CD4-positive, alpha-beta T cell treated with Interleukin-15 for 4 hours (primary cell): Measurements from ENCODE around the gene PLA2G6.

Source experiments
- DNase-seq: peaks from one replicate; pipeline ENCODE4 v3.0.0-alpha.2; 2020; ENCODE audit warnings: low spot score

PLA2G6 gene, protein sequence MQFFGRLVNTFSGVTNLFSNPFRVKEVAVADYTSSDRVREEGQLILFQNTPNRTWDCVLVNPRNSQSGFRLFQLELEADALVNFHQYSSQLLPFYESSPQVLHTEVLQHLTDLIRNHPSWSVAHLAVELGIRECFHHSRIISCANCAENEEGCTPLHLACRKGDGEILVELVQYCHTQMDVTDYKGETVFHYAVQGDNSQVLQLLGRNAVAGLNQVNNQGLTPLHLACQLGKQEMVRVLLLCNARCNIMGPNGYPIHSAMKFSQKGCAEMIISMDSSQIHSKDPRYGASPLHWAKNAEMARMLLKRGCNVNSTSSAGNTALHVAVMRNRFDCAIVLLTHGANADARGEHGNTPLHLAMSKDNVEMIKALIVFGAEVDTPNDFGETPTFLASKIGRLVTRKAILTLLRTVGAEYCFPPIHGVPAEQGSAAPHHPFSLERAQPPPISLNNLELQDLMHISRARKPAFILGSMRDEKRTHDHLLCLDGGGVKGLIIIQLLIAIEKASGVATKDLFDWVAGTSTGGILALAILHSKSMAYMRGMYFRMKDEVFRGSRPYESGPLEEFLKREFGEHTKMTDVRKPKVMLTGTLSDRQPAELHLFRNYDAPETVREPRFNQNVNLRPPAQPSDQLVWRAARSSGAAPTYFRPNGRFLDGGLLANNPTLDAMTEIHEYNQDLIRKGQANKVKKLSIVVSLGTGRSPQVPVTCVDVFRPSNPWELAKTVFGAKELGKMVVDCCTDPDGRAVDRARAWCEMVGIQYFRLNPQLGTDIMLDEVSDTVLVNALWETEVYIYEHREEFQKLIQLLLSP

GRCh38 chr22:38181453-38182200 lies at the start of gene PLA2G6:
PLA2G6 (minus strand) TSS chr22:38181830; CDS start chr22:38169426, 12,404 bp downstream.
- peak; percentile 98 for DNase-seq

GRCh38 chr22:38230916-38231315 lies 49.3 kb upstream of the PLA2G6 start:
- DNase-seq: no peak

DNA sequence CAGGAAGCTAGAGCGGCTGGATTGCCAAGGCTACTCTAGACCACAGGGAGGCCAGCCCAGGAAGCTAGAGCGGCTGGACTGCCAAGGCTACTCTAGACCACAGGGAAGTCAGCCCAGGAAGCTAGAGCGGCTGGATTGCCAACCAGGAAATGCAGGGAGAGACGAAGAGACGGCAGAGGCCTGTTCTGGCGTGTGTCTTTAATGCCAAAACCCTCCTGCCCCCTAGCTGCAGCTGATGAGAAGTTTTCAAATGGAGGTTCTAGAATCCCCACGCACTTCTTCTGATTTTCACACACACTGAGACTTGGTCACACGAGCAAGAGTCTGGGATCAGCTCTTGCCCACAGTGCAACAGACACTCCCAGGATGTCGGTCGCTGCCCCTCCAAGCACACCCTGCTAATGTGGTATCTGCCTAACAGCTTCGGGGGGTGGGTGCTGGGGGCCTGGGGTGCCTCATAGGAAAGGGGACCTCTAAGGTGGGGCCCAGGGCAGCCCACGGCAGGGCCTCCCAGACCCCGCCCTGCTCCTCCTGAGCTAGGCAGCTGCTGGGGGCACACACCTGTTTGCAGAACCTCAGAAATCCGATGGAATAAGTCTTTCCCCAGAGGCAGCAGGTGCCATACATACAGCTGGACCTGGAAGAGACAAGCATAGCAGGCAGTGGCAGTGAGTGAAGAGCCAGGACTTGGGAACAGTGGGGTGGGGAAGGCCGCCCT lies 48.6 kb upstream of the PLA2G6 start:
- DNase-seq: peak; percentile 42

- DNase-seq: peak; percentile 38
Observed at GRCh38 chr22:38228873-38229740, 47.5 kb upstream of the PLA2G6 start.

DNA sequence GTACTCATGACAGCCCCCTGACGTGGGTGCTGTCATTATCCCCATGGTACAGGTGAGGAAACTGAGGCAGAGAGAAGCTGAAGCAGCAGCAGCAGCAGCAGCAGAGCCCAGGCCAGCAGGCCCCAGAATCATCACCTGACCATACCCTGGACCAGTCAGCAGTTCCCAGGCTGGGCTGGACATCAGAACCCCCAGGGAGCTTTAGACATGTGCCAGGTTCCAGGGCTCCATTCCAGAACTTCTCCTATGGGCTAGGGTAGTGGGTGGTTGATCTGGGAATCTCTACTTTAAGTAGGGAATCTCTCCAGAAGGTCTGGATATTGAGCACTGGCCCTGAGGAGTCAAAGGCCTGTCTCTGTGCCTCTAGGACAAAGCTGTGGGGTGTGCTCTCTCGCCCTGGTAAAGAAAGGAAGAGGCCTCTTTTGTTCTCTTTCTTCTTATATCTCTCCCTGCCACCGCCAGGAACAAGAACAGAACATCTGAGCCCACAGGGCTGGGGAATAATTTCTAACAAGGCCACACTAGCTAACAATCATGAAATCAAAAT lies 46.8 kb upstream of the PLA2G6 start:
- DNase-seq: no peak

DNA sequence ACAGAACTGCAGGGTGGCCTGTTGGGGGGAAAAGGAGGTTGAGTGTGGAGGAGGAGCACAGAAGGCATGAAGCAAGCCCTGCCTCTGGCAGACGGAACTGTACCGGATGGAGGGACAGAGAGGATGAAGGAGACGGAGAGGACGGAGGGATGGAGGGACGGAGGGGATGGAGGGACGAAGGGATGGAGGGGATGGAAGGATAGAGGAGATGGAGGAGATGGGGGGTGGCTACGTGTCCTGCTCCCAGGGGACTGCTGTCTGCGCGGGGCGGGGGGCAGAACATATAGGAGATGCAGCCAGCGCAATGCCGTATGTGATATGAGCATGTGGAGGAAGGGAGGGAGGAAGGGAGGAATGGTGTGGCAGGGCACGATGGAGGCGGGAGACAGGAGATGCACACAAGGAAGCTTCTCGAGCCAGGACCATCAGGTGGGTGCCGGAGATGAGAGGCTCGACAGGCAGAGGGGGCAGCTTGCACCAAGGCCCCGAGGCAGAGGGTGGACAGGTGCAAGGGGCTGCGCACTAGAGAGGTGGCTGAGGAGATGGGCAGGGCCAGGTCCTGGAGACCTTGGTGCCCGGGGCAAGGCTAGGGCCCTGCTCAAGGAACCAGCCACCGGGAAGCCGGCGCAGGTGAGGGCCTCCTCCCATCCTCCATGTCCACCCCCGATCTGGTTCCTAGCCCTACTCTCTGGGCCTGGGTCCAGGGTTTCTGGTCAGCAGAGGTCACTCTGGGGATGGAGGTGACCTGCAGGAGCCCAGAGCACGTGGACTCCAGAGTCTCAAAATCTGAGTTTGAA lies 45.4 kb upstream of the PLA2G6 start:
- no peak for DNase-seq

- DNase-seq: no peak
Observed at GRCh38 chr22:38223289-38223960, 41.8 kb upstream of the PLA2G6 start.

GRCh38 chr22:38222797-38223119 lies 41.1 kb upstream of the PLA2G6 start:
- DNase-seq: no peak

DNA sequence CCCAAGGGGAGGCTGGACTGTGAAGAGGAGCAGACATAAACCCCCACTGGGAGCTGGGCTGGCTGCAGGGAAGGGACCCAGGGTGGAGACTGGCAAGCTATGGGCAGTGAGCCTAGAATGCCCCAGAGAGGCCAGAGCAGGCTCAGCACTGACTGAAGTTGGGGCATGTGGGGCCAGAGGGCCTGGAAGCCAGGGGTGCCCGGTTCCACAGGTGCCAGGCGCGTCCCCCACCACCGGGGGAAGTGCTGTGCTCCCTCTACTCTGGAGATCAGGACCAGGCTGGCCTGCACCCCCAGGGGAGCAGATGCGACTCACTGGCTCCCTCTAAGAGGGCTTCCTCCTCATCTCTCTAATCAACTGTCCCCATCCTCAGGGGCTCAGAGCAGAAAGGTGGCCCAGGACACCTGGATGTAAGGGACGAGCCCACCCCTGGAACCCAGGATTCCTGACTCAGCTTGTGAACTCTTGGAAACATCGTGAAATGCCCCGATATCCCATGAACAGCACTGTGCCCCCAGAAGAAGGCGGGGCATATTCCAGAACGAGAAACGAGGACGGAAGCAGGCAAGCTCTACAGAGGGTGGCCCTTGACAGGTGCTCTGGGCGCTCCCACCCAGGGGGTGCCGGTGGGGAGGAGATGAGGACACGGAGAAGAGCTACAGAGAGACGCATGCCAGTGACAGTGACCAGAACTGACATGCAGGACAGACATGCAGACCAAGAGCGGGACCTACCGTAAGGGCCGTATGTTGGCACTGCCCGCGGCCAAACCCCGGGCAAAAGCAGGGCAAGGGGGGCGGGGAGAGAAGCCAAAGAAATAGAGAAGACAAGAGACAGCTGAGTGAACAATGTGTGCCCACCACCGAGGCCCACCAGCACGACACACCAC lies 40.5 kb upstream of the PLA2G6 start:
- DNase-seq: no peak

DNA sequence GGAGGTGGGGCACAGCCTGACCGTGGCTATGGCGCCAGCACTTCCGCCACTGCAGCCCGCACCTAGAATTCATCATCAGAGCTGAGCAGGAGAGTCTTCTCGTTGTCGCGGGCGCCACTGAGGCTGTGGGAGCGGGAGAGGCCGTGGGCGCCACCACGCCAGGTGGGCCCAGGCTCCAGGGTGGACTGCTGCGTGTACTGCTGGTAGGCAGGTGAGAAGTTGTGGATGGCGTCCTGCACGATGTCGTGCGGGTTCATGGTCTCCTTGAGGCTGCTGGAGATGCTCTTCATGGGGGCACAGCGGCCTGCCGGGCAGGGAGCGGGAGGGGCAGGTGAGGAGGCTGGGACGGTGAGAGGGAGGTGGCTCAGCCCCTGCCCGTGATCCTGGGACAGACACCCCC lies 39.8 kb upstream of the PLA2G6 start:
- no peak for DNase-seq

DNA sequence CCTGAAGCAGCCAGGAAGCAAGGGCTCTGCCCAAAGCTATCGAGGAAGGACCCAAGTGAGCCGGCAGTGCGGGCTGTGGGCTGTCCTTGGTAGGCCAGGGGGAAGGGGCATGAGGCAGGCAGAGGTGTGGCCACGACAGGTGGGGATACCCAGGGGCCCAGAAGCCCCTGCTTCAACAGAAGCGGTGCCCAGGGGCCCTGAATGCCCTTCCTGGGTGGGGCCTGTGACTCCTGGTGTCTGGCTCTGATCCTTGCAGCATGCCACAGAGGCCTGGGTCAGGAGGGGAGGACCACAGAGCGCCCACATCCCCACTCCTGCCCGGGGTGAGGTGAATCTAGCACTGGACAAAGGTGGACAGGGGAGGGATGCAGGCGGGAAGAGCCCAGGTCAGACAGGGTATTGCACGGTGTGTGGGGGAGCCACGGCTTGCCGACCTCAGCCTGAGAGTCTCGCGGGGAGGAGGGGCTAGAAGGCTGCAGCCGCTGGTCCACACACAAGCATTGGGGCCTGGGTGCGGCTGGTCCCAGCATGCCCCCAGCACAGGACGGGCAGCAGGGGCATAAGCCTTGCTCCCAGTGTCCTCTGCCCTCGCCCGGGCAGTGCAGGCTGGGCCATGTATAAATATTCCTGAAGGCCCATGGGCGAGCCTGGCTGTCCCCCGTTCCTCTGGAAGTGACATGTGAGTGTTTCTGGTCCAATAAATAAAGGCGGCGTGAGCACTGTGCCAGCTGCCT lies 39.2 kb upstream of the PLA2G6 start:
- no peak for DNase-seq

DNA sequence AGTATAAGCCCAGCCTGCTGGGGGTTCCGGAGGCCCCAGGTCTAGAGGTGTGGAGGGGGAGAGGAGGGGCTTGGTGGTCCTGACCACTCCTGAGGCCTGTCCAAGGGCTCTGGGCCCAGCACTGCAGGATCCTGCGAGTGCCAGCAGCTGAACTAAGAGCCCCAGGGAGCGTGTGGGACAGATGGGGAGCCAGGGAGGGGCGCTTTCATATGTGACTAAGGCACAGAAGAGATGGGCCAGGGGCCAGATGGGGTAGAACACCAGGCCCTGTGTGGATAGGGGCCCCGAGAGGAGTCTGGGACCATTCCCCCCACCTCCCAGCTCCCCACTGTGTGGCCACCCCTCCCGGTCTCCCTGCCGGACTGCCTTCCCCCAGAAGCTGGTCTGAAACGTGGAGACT lies 38.5 kb upstream of the PLA2G6 start:
- DNase-seq: no peak

DNA sequence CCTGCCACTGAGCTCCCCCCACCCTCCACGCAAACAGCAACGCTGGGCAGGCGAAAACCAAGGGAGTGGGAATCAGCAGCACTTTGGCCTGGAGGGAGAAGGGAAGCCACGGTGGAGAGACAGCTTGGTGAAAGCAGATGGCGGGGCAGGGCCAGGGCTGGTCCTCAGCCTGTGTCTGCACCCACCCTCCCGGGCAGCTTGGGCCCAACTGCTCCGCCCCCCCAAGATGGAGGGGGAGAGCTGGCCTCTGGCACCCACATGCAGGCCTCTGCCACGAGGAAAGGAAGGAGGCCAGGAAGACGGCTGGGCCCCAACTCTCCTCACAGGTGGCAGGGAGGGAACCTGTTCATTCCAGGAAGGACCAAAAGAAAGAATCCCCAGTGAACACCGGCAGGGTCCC lies 38.0 kb upstream of the PLA2G6 start:
- no peak for DNase-seq

DNA sequence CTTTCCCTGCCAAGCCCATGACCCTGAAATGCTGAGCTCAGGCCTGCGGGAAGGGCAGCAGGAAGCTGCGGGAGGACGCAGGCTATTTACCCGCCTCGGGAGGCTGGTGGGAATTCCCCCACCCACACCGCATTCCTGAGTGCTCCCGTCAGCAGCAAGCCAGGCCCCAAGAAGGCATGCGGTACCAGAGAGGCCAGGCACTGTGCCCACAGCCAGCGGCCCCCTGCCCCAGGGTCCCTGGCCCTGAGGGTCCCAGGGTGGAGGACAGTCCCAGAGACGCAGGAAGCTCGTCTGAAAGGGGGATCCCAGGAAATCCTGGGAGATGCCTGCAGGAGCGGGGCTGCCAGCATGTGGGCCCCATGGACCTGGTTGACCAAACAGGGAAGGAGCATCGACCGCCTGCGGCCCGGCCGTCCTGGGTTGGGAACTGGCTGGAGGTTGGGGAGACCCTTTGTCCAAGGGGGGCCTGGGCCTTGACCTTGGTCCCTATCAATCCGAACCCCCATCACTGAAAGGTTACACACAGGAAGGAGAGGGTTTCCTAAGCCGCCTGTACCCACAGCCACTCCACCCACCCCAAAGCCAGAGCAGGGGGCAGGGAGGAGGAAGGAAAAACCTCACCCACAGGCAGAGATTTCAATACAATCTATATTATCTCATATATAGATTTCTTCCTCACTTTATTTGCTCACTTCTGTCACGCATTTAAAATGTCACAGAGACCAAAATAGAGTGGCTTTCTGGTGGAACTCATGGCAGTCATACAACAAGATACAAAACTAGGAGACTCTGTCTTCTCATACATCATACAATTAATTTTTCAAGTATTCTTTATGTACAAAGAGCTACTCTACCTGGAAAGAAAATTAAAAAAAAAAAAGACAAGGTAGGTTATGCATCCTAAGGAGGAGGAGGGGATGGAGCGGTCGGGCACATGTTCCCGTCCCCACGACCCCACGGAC lies 37.3 kb upstream of the PLA2G6 start:
- DNase-seq: peak; percentile 30

DNA sequence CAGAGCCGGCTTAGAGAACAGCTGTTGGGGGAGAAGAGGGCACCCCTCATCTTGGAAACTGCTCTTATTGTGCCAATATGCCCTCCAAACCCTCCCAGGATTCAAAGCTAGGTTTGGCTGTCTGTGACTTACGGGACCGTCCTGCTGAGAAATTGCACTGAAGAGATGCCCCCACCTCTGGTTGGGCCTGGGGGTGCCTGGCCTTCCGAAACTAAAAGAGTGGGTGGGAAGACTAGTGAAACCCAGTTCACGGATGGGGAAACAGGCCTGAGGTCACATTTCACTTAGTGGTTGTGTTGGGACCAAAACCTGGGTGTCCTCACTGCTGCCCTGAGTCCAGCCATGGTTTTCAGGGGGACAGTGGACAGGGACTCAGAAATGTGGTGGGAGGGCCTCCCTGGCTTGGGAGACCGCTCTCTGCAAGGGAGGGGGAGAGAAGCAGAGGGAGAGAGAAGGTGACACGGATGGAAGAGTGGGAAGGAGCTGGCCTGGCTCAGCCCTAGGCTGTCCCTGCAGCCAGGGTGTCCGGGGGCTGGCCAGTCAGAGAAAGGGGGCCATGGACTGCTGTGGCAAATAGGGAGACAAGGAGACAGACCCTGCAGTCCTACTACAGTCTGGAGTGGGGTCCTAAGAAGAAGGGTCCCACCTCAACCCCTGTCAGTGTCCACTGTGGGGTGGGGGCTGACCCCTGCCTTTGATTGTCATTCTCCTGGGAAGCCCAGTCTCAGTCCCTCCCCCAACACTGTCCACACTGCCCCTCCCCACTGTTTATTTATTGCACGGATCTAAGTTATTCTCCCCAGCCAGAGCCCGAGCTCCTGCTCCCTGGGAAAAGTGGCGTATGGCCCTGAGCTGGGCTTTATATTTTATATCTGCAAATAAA lies 33.8 kb upstream of the PLA2G6 start:
- DNase-seq: no peak
